A549 (cell line): ENCODE results near the gene F12.

Experiments
- BHLHE40 ChIP-seq: IDR thresholded peaks from 2 replicates; pipeline ENCODE4 v1.6.1; 2012; ENCODE audit warnings: low read depth, low read length, inconsistent platforms
- CTCF ChIP-seq: fragments of >200 bp; sonication (Bioruptor Twin); formaldehyde crosslinking; IDR thresholded peaks from 3 replicates; pipeline ENCODE4 v1.5.1; 2016
- EP300 ChIP-seq, 2 experiments: fragments of >200 bp; sonication (Bioruptor Twin); formaldehyde crosslinking; IDR thresholded peaks; 2 replicates in 1 of 2; 3 replicates in 1 of 2; pipeline ENCODE4 v1.6.1; 2016 to 2017
- MAZ ChIP-seq: fragments of 150-350 bp; IDR thresholded peaks from 2 replicates; pipeline ENCODE4 v1.6.1; 2014; ENCODE audit warnings: antibody characterized with exemption, low read depth, low read length, borderline replicate concordance
- SMC3 ChIP-seq: fragments of >200 bp; sonication (Bioruptor Twin); formaldehyde crosslinking; IDR thresholded peaks from 3 replicates; pipeline ENCODE4 v1.6.1; 2018; ENCODE audit warnings: inconsistent platforms

GRCh38 chr5:177396807-177397206 lies 12.6 kb downstream of the F12 start:
- TF ChIP-seq BHLHE40 (no peak), CTCF (no peak), MAZ (no peak), SMC3 (no peak), EP300 (IDR thresholded peaks at IDR 0.05) (no peak)
